ENCODE measurements around the gene SPNS3. TPM values are rescaled to one million over a fixed set of nuclear protein-coding genes. Genes with fewer than 3 reads are reported as not detected.

The SPNS3 gene
- total RNA-seq, 1 experiment from 2014 or later = not detected

GRCh38 chr17:4507361-4508111, 73.8 kb downstream of the SPNS3 start:
- no peak for DNase-seq (ENCODE audit: low read depth)

GRCh38 chr17:4508207-4508606, 74.5 kb downstream of the SPNS3 start:
- DNase-seq (ENCODE audit: low read depth) = no peak

GRCh38 chr17:4509401-4509800, 75.7 kb downstream of the SPNS3 start:
- DNase-seq (ENCODE audit: low read depth) = no peak

- DNase-seq (ENCODE audit: low read depth) = no peak
Observed at GRCh38 chr17:4509923-4510617, 76.3 kb downstream of the SPNS3 start.

GRCh38 chr17:4510618-4510941, 76.8 kb downstream of the SPNS3 start:
- DNase-seq (ENCODE audit: low read depth) = no peak

- no peak for DNase-seq (ENCODE audit: low read depth)
Observed at GRCh38 chr17:4511199-4511932, 77.6 kb downstream of the SPNS3 start.

- no peak for DNase-seq (ENCODE audit: low read depth)
Observed at GRCh38 chr17:4512156-4513112, 78.7 kb downstream of the SPNS3 start.

- DNase-seq (ENCODE audit: low read depth) = no peak
Observed at GRCh38 chr17:4513113-4514032, 79.6 kb downstream of the SPNS3 start.

GRCh38 chr17:4514206-4514605, 80.5 kb downstream of the SPNS3 start:
- DNase-seq (ENCODE audit: low read depth) = no peak

- DNase-seq (ENCODE audit: low read depth) = no peak
Observed at GRCh38 chr17:4514779-4515178, 81.0 kb downstream of the SPNS3 start.

GRCh38 chr17:4515501-4515900, 81.8 kb downstream of the SPNS3 start:
- no peak for DNase-seq (ENCODE audit: low read depth)

- DNase-seq (ENCODE audit: low read depth) = no peak
Observed at GRCh38 chr17:4516735-4517134, 83.0 kb downstream of the SPNS3 start.

- no peak for DNase-seq (ENCODE audit: low read depth)
Observed at GRCh38 chr17:4518901-4519300, 85.2 kb downstream of the SPNS3 start.

- no peak for DNase-seq (ENCODE audit: low read depth)
Observed at GRCh38 chr17:4519361-4519788, 85.6 kb downstream of the SPNS3 start.

GRCh38 chr17:4520060-4520893, 86.5 kb downstream of the SPNS3 start:
- no peak for DNase-seq (ENCODE audit: low read depth)

- DNase-seq (ENCODE audit: low read depth) = no peak
Observed at GRCh38 chr17:4520894-4521600, 87.3 kb downstream of the SPNS3 start.

GRCh38 chr17:4522661-4523060, 88.9 kb downstream of the SPNS3 start:
- no peak for DNase-seq (ENCODE audit: low read depth)

- DNase-seq (ENCODE audit: low read depth) = no peak
Observed at GRCh38 chr17:4523946-4524345, 90.2 kb downstream of the SPNS3 start.

All from LHCN-M2 (cell line).